Fibroblast of lung (primary cell): ENCODE data around the gene PRX. TPM values are rescaled to one million over a fixed set of nuclear protein-coding genes. Genes with fewer than 3 reads are reported as not detected.

Experiments
- DNase-seq, 2 donors: peaks; one replicate each; pipeline versions ENCODE4 v3.0.0 to v3.0.0-alpha.2; 2010; ENCODE audit warnings: low read depth in 2 of 2
- H2AFZ ChIP-seq: 2 replicates; pipeline ENCODE4 v1.5.1; 2012; ENCODE audit warnings: low read length, control low read depth, inconsistent platforms
- H3K27ac ChIP-seq: 2 replicates; pipeline ENCODE4 v1.5.1; 2011; ENCODE audit warnings: low read length, control low read depth; ENCODE audit not compliant: insufficient read depth
- H3K27me3 ChIP-seq: 2 replicates; pipeline ENCODE4 v1.5.1; 2011; ENCODE audit warnings: mild to moderate bottlenecking, low read length; ENCODE audit not compliant: control insufficient read depth, insufficient read depth
- H3K36me3 ChIP-seq: 2 replicates; pipeline ENCODE4 v1.5.1; 2011; ENCODE audit warnings: low read length; ENCODE audit not compliant: control insufficient read depth, insufficient read depth
- H3K4me1 ChIP-seq: 2 replicates; pipeline ENCODE4 v1.5.1; 2011; ENCODE audit warnings: low read length; ENCODE audit not compliant: control insufficient read depth, insufficient read depth; ENCODE audit errors: extremely low read depth
- H3K4me2 ChIP-seq: 2 replicates; pipeline ENCODE4 v1.5.1; 2011; ENCODE audit warnings: low read length, control low read depth; ENCODE audit not compliant: insufficient read depth; ENCODE audit errors: extremely low read depth
- H3K4me3 ChIP-seq, 4 experiments: fragments of 200-600 bp in 1 of 4; sonication (generic) in 1 of 4; replicated peaks in 1 of 4; 2 replicates each; pipeline ENCODE4 v1.5.1; 2011 to 2016; ENCODE audit warnings: low read length in 4 of 4, low read depth in 3 of 4, mild to moderate bottlenecking in 3 of 4, control low read depth in 2 of 4, inconsistent platforms in 1 of 4, mixed read lengths in 1 of 4; ENCODE audit not compliant: insufficient read depth in 1 of 4; ENCODE audit errors: control extremely low read depth in 1 of 4
- H3K79me2 ChIP-seq: 2 replicates; pipeline ENCODE4 v1.5.1; 2012; ENCODE audit warnings: mild to moderate bottlenecking, low read length, inconsistent platforms; ENCODE audit not compliant: control insufficient read depth, insufficient read depth
- H3K9ac ChIP-seq: 2 replicates; pipeline ENCODE4 v1.5.1; 2011; ENCODE audit warnings: mild to moderate bottlenecking, low read length, control low read depth; ENCODE audit not compliant: insufficient read depth
- H3K9me3 ChIP-seq: 2 replicates; pipeline ENCODE4 v1.5.1; 2012; ENCODE audit warnings: low read depth, low read length; ENCODE audit not compliant: control insufficient read depth, insufficient read depth
- H4K20me1 ChIP-seq: 2 replicates; pipeline ENCODE4 v1.5.1; 2011; ENCODE audit warnings: low read length; ENCODE audit not compliant: control insufficient read depth, insufficient read depth; ENCODE audit errors: extremely low read depth
- EZH2 ChIP-seq: IDR thresholded peaks from 2 replicates; pipeline ENCODE4 v1.5.1; 2012; ENCODE audit warnings: low read length, control low read depth, mild to moderate bottlenecking; ENCODE audit errors: missing control alignments
- polyA plus RNA-seq, 2 donors: library from polyadenylated mRNA; depleted of rRNA in 1 of 2; stranded (reverse) in 1 of 2; unstranded in 1 of 2; fragments of >200 nt; gene quantifications; 2 replicates each; pipeline ENCODE4 v1.2.1, GENCODE V29; 2011 to 2012; ENCODE audit warnings: missing spikeins in 1 of 2
- total RNA-seq: library from RNA; depleted of rRNA; stranded (reverse); fragments of >200 nt; gene quantifications from 2 replicates; pipeline ENCODE4 v1.2.1, GENCODE V29; 2014
- TF ChIP-seq, protein P1 (sequence below), 2 donors: IDR thresholded peaks in 1 of 2; conservative IDR thresholded peaks in 1 of 2; 1 replicate in 1 of 2; 2 replicates in 1 of 2; pipeline ENCODE4 v1.5.1; 2011 to 2012; ENCODE audit warnings: low read length in 2 of 2, control low read depth in 1 of 2, inconsistent platforms in 1 of 2, low read depth in 1 of 2, mild to moderate bottlenecking in 1 of 2

Gene PRX
- total and polyA plus RNA-seq, 2 donors (not counting 1 experiment from before 2014, with no cell fraction given) = 0.91 to 3.6 TPM

DNA sequence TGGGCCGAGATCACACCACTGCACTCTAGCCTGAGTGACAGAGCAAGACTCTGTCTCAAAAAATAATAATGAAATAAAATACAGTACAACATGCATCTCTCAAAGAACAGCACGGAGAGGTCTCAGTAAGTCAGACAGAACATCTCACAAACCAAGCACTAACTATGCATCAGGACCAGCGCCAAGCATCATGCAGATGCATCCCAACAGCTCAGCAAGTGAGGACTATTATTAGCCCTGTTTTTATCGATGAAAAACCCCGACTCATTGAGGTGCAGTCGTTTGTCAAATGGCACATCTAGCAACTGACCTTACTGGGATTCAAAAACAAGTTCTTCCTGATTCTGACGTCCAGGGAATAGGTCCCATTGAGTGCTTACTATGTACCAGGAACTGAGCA lies 68.8 kb downstream of the PRX start:
- Histone ChIP-seq H3K27me3 (no peaks in the 10 kb centered on the region), H4K20me1 (no peaks in the 10 kb centered on the region), H3K4me3 (no peak overlapping the region), H3K9ac (no peak overlapping the region), H3K79me2 (peaks cover 29% of the 10 kb centered on the region), H2AFZ (no peak overlapping the region), H3K27ac (no peak overlapping the region), H3K4me1 (no peaks in the 10 kb centered on the region), H3K36me3 (no peaks in the 10 kb centered on the region), H3K9me3 (no peaks in the 10 kb centered on the region), H3K4me2 (no peak overlapping the region)
- no peak for DNase-seq
- TF ChIP-seq EZH2 = no peak
- TF ChIP-seq, protein P1, sequence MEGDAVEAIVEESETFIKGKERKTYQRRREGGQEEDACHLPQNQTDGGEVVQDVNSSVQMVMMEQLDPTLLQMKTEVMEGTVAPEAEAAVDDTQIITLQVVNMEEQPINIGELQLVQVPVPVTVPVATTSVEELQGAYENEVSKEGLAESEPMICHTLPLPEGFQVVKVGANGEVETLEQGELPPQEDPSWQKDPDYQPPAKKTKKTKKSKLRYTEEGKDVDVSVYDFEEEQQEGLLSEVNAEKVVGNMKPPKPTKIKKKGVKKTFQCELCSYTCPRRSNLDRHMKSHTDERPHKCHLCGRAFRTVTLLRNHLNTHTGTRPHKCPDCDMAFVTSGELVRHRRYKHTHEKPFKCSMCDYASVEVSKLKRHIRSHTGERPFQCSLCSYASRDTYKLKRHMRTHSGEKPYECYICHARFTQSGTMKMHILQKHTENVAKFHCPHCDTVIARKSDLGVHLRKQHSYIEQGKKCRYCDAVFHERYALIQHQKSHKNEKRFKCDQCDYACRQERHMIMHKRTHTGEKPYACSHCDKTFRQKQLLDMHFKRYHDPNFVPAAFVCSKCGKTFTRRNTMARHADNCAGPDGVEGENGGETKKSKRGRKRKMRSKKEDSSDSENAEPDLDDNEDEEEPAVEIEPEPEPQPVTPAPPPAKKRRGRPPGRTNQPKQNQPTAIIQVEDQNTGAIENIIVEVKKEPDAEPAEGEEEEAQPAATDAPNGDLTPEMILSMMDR (conservative IDR thresholded peaks at IDR 0.05 in 1 of 2, IDR thresholded peaks at IDR 0.05 in 1 of 2; ENCODE audit: low read depth in 1 of 2, low read length in 2 of 2) = no peak

Other genes with a start within 250 kb of the PRX start
- 7.2 and 7.4 TPM in 2 replicates for gene MAP3K10, start 222.0 kb downstream of the PRX start, total RNA-seq
- gene MAP3K10, start 222.0 kb downstream of the PRX start, polyA plus RNA-seq = 1.9 and 2.7 TPM in 2 replicates
- not detected in 2 replicates for gene TTC9B, start 195.0 kb downstream of the PRX start, total RNA-seq
- gene TTC9B, start 195.0 kb downstream of the PRX start, polyA plus RNA-seq = not detected in 2 replicates
- 0.26 and 0.50 TPM in 2 replicates for gene CCNP, start 186.7 kb downstream of the PRX start, total RNA-seq
- 0.07 and 0.16 TPM in 2 replicates for gene CCNP, start 186.7 kb downstream of the PRX start, polyA plus RNA-seq
- 58.3 and 76.0 TPM in 2 replicates for gene AKT2, start 128.0 kb downstream of the PRX start, total RNA-seq
- 81.5 and 104 TPM in 2 replicates for gene AKT2, start 128.0 kb downstream of the PRX start, polyA plus RNA-seq
- gene C19orf47, start 65.0 kb downstream of the PRX start, total RNA-seq = 4.4 and 5.1 TPM in 2 replicates
- gene C19orf47, start 65.0 kb downstream of the PRX start, polyA plus RNA-seq = 9.1 and 10.8 TPM in 2 replicates
- gene PLD3, start 64.7 kb downstream of the PRX start, total RNA-seq = 173 and 230 TPM in 2 replicates
- gene PLD3, start 64.7 kb downstream of the PRX start, polyA plus RNA-seq = 158 and 208 TPM in 2 replicates
- 0.17 and 0.26 TPM in 2 replicates for gene HIPK4, start 23.2 kb downstream of the PRX start, total RNA-seq
- gene HIPK4, start 23.2 kb downstream of the PRX start, polyA plus RNA-seq = 0.05 and 0.07 TPM in 2 replicates
- gene SERTAD1, start 12.6 kb upstream of the PRX start, total RNA-seq = 19.2 and 27.2 TPM in 2 replicates
- gene SERTAD1, start 12.6 kb upstream of the PRX start, polyA plus RNA-seq = 7.2 and 12.7 TPM in 2 replicates
- 22.3 and 23.6 TPM in 2 replicates for gene SERTAD3, start 31.0 kb upstream of the PRX start, total RNA-seq
- gene SERTAD3, start 31.0 kb upstream of the PRX start, polyA plus RNA-seq = 15.1 and 24.8 TPM in 2 replicates
- 105 and 145 TPM in 2 replicates for gene BLVRB, start 52.4 kb upstream of the PRX start, total RNA-seq
- 40.0 and 50.8 TPM in 2 replicates for gene BLVRB, start 52.4 kb upstream of the PRX start, polyA plus RNA-seq
- 3.9 and 6.6 TPM in 2 replicates for gene SPTBN4, start 53.6 kb upstream of the PRX start, total RNA-seq
- 1.3 and 2.0 TPM in 2 replicates for gene SPTBN4, start 53.6 kb upstream of the PRX start, polyA plus RNA-seq
- 22.3 and 43.4 TPM in 2 replicates for gene SHKBP1, start 163.5 kb upstream of the PRX start, total RNA-seq
- gene SHKBP1, start 163.5 kb upstream of the PRX start, polyA plus RNA-seq = 35.6 and 43.2 TPM in 2 replicates
- gene LTBP4, start 188.0 kb upstream of the PRX start, total RNA-seq = 46.4 and 60.9 TPM in 2 replicates
- 29.6 and 31.7 TPM in 2 replicates for gene LTBP4, start 188.0 kb upstream of the PRX start, polyA plus RNA-seq